ENCODE results near the gene NCOA1. TPM values are rescaled to one million over a fixed set of nuclear protein-coding genes. Genes with fewer than 3 reads are reported as not detected.

NCOA1 gene
- total and polyA plus RNA-seq, 2 donors (not counting 3 experiments of a cell fraction or from before 2014, with no cell fraction given), result 11.4 to 14.1 TPM

DNA sequence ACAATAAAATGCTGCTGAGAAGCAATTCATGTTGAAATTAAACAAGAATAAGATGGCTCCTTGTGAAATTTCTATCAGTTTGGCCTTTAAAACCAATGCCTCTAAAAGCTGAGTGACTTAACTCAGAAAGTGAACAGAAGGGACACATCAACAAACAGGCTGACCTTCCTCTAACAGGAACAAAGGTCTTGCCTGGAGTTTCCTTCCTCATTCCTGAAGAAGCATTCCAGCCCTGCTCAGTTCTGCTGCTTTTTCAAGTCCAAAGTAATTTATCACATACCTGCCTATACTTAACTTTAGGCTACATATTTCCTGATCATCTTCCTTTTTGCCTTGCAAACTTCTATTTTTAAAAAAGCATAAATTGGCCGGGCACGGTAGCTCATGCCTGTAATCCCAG lies 288.1 kb downstream of the NCOA1 start:
- FAIRE-seq (no peak), DNase-seq (ENCODE audit: low read depth, low spot score) (peak; percentile 17)
- dilution Hi-C loops (cut with MboI; ENCODE audit: extremely low pct_ligation_motif_present, low sequenced_read_pairs), result no loop called here
- no peaks in the 10 kb centered on the region for H3K9me3 ChIP-seq (replicated peaks; ENCODE audit: control insufficient read depth, insufficient read depth, low read length)
- TF ChIP-seq POLR2A (IDR thresholded peaks at IDR 0.05; ENCODE audit: low read depth, low read length) (no peak), POLR2AphosphoS5 (IDR thresholded peaks at IDR 0.05; ENCODE audit: insufficient read depth, low read depth, low read length) (no peak)
- H3K9me1 ChIP-seq (replicated peaks; ENCODE audit: control insufficient read depth, extremely low read depth, insufficient read depth, low read length), result no peaks in the 10 kb centered on the region
- H3K27ac ChIP-seq (ENCODE audit: insufficient read depth, low read depth, low read length), result no peak overlapping the region
- no peaks in the 10 kb centered on the region for H3K79me2 ChIP-seq (ENCODE audit: control insufficient read depth, insufficient read depth, low read length)
- H4K20me1 ChIP-seq (replicated peaks; ENCODE audit: control insufficient read depth, extremely low read depth, insufficient read depth, low read length), result no peaks in the 10 kb centered on the region
- POLR2A ChIA-PET, result no interaction called here
- intact Hi-C loops (cut with micrococcal nuclease), result no loop called here
- peaks cover 5% of the 10 kb centered on the region for H3K4me1 ChIP-seq (ENCODE audit: control insufficient read depth, extremely low read depth, insufficient read depth, low read length)
- H2AFZ ChIP-seq (ENCODE audit: low read depth, low read length), result no peak overlapping the region
- BruUV-seq (replicated peaks), result no TSS peak
- no peak overlapping the region for H3K4me2 ChIP-seq (ENCODE audit: insufficient read depth, low read length)
- CTCF ChIA-PET, result interaction anchor here (1.0 to 1.6 kb wide), 6 partner anchors 12 to 166 kb away, joined by 3 to 10 read pairs (median 4); partner anchors contain the start of genes CENPO and PTRHD1
- no peaks in the 10 kb centered on the region for H3K27me3 ChIP-seq (ENCODE audit: control insufficient read depth in 2 of 2, insufficient read depth in 2 of 2, low read length in 2 of 2)
- no peak overlapping the region for H3K4me3 ChIP-seq (replicated peaks in 1 of 3; ENCODE audit: insufficient read depth in 1 of 3, low read depth in 1 of 3, low read length in 3 of 3)
- H3K36me3 ChIP-seq (ENCODE audit: control insufficient read depth in 2 of 2, extremely low read depth in 1 of 2, insufficient read depth in 2 of 2, low read length in 2 of 2), result no peaks in the 10 kb centered on the region
- H3K9ac ChIP-seq (replicated peaks; ENCODE audit: extremely low read depth, insufficient read depth, low read length), result no peak overlapping the region

DNA sequence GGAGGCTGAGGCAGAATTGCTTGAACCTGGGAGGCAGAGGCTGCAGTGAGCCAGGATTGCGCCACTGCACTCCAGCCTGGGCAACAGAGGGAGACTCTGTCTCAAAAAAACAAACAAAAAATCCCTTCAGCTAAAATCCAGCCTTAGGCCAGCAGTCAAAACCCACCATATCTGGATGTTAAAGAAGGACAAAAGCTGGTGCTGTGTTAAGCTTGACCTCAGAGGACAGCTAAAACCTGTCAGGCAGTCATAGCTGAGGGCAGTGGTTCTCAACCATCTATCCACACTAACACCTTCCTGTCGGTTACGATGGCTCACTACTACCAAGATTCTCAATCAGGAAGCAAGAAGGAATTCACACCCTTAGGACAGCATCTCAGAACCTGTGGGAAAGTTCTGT lies 292.6 kb downstream of the NCOA1 start:
- DNase-seq (ENCODE audit: low read depth, low spot score) (no peak), FAIRE-seq (no peak)
- H3K9ac ChIP-seq (replicated peaks; ENCODE audit: extremely low read depth, insufficient read depth, low read length), result no peak overlapping the region
- H3K27ac ChIP-seq (ENCODE audit: insufficient read depth, low read depth, low read length), result no peak overlapping the region
- H3K36me3 ChIP-seq (ENCODE audit: control insufficient read depth in 2 of 2, extremely low read depth in 1 of 2, insufficient read depth in 2 of 2, low read length in 2 of 2), result no peaks in the 10 kb centered on the region
- H4K20me1 ChIP-seq (replicated peaks; ENCODE audit: control insufficient read depth, extremely low read depth, insufficient read depth, low read length), result no peaks in the 10 kb centered on the region
- no peaks in the 10 kb centered on the region for H3K27me3 ChIP-seq (ENCODE audit: control insufficient read depth in 2 of 2, insufficient read depth in 2 of 2, low read length in 2 of 2)
- no peak overlapping the region for H2AFZ ChIP-seq (ENCODE audit: low read depth, low read length)
- H3K9me1 ChIP-seq (replicated peaks; ENCODE audit: control insufficient read depth, extremely low read depth, insufficient read depth, low read length), result no peaks in the 10 kb centered on the region
- H3K4me2 ChIP-seq (ENCODE audit: insufficient read depth, low read length), result no peak overlapping the region
- H3K9me3 ChIP-seq (replicated peaks; ENCODE audit: control insufficient read depth, insufficient read depth, low read length), result no peaks in the 10 kb centered on the region
- CTCF ChIA-PET, result no interaction called here
- H3K79me2 ChIP-seq (ENCODE audit: control insufficient read depth, insufficient read depth, low read length), result no peaks in the 10 kb centered on the region
- TF ChIP-seq, protein P1, sequence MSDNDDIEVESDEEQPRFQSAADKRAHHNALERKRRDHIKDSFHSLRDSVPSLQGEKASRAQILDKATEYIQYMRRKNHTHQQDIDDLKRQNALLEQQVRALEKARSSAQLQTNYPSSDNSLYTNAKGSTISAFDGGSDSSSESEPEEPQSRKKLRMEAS (IDR thresholded peaks at IDR 0.05; ENCODE audit: insufficient read depth, insufficient read length), result no peak
- TF ChIP-seq GATA2 (IDR thresholded peaks at IDR 0.05; ENCODE audit: insufficient read depth, insufficient read length, low read depth, low read length) (no peak), MYC (IDR thresholded peaks at IDR 0.05; ENCODE audit: low read depth, low read length) (no peak), FOS (IDR thresholded peaks at IDR 0.05; ENCODE audit: borderline replicate concordance, insufficient read depth, low read length) (no peak), POLR2A (IDR thresholded peaks at IDR 0.05; ENCODE audit: low read depth, low read length) (no peak), JUN (IDR thresholded peaks at IDR 0.05; ENCODE audit: borderline replicate concordance, insufficient read depth, insufficient read length, low read depth) (no peak), EZH2 (IDR thresholded peaks at IDR 0.05; ENCODE audit: borderline replicate concordance, low read depth, low read length, severe bottlenecking) (no peak), POLR2AphosphoS5 (IDR thresholded peaks at IDR 0.05; ENCODE audit: insufficient read depth, low read depth, low read length) (no peak)
- TF ChIP-seq, protein P2, sequence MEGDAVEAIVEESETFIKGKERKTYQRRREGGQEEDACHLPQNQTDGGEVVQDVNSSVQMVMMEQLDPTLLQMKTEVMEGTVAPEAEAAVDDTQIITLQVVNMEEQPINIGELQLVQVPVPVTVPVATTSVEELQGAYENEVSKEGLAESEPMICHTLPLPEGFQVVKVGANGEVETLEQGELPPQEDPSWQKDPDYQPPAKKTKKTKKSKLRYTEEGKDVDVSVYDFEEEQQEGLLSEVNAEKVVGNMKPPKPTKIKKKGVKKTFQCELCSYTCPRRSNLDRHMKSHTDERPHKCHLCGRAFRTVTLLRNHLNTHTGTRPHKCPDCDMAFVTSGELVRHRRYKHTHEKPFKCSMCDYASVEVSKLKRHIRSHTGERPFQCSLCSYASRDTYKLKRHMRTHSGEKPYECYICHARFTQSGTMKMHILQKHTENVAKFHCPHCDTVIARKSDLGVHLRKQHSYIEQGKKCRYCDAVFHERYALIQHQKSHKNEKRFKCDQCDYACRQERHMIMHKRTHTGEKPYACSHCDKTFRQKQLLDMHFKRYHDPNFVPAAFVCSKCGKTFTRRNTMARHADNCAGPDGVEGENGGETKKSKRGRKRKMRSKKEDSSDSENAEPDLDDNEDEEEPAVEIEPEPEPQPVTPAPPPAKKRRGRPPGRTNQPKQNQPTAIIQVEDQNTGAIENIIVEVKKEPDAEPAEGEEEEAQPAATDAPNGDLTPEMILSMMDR (IDR thresholded peaks at IDR 0.05; ENCODE audit: extremely low read depth in 1 of 2, insufficient read depth in 1 of 2, low read depth in 1 of 2, low read length in 2 of 2), result no peak
- dilution Hi-C loops (cut with MboI; ENCODE audit: extremely low pct_ligation_motif_present, low sequenced_read_pairs), result no loop called here
- BruUV-seq (replicated peaks), result no TSS peak
- H3K4me3 ChIP-seq (replicated peaks in 1 of 3; ENCODE audit: insufficient read depth in 1 of 3, low read depth in 1 of 3, low read length in 3 of 3), result no peak overlapping the region
- POLR2A ChIA-PET, result no interaction called here
- peaks cover 5% of the 10 kb centered on the region for H3K4me1 ChIP-seq (ENCODE audit: control insufficient read depth, extremely low read depth, insufficient read depth, low read length)
- intact Hi-C loops (cut with micrococcal nuclease), result no loop called here

All from endothelial cell of umbilical vein (primary cell).